ENCODE results near the gene TSPAN3.

GRCh38 chr15:76998663-76999285, 72.1 kb downstream of the TSPAN3 start:
- TF ChIP-seq EZH2 (IDR thresholded peaks at IDR 0.05; ENCODE audit: low read length) (no peak), CTCF (optimal IDR thresholded peaks at IDR 0.05 in 1 of 3, IDR thresholded peaks at IDR 0.05 in 1 of 3, conservative IDR thresholded peaks at IDR 0.05 in 1 of 3; ENCODE audit: extremely low read depth in 1 of 3, insufficient read depth in 2 of 3, low read length in 3 of 3) (no peak)

Measured in keratinocyte (primary cell).